ENCODE measurements around the gene GPLD1.

GPLD1 gene

DNA sequence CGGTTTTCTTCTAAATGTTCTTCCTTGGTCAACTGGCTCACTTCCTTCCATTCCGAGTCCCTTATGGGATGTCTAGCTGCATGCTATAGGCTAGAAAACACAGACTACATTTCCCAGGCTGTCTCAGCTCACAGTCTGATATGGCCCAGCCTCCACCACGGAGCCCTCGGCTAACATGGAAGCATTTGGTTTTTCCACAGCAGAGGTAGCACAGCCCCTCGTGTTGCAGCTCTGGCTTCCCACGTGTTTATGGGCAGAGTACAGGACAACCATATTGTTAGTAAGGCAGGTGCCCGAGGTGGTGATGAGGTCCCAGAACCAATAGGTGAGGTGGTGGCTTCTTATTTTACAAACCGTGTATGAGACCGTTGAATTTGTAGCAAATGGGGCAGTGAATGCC is 8.7 kb downstream of the GPLD1 start:
- no peak for ATAC-seq (ENCODE audit: low read depth)
- H3K27me3 ChIP-seq (ENCODE audit: insufficient read depth, poor library complexity, severe bottlenecking): no peaks in the 10 kb centered on the region
- TF ChIP-seq, protein P1, sequence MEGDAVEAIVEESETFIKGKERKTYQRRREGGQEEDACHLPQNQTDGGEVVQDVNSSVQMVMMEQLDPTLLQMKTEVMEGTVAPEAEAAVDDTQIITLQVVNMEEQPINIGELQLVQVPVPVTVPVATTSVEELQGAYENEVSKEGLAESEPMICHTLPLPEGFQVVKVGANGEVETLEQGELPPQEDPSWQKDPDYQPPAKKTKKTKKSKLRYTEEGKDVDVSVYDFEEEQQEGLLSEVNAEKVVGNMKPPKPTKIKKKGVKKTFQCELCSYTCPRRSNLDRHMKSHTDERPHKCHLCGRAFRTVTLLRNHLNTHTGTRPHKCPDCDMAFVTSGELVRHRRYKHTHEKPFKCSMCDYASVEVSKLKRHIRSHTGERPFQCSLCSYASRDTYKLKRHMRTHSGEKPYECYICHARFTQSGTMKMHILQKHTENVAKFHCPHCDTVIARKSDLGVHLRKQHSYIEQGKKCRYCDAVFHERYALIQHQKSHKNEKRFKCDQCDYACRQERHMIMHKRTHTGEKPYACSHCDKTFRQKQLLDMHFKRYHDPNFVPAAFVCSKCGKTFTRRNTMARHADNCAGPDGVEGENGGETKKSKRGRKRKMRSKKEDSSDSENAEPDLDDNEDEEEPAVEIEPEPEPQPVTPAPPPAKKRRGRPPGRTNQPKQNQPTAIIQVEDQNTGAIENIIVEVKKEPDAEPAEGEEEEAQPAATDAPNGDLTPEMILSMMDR (IDR thresholded peaks at IDR 0.05; ENCODE audit: poor library complexity, severe bottlenecking): no peak

DNA sequence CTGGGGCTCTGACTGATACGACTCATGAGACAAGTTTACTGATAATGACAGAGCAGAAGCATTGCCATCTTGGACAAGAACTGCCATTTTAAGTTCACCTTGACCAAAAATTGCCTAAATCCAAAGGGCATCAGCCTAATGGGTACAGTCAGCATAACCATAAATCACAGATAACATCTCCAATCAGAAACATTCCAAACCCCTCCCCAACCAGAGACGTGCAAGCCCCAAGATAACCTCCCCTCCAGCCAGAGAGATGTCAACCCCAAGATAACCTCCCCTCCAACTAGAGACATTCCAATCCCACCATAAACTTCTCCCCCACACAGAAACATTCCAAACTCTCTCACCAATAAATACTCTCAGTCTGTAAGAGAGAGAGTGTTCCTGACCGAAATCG is 10.5 kb downstream of the GPLD1 start:
- TF ChIP-seq, protein P1 (IDR thresholded peaks at IDR 0.05; ENCODE audit: poor library complexity, severe bottlenecking): no peak
- ATAC-seq (ENCODE audit: low read depth): no peak

More for the DNA sequence above, 8.7 kb downstream of the GPLD1 start:
- Histone ChIP-seq H3K4me3 (ENCODE audit: severe bottlenecking) (no peak overlapping the region), H3K36me3 (ENCODE audit: low read depth) (no peaks in the 10 kb centered on the region), H3K9me3 (ENCODE audit: severe bottlenecking) (no peaks in the 10 kb centered on the region), H3K27ac (ENCODE audit: poor library complexity, severe bottlenecking) (no peak overlapping the region), H3K4me1 (ENCODE audit: insufficient read depth, poor library complexity, severe bottlenecking) (peaks cover 4% of the 10 kb centered on the region)
- no peak for DNase-seq (ENCODE audit: low spot score)

DNA sequence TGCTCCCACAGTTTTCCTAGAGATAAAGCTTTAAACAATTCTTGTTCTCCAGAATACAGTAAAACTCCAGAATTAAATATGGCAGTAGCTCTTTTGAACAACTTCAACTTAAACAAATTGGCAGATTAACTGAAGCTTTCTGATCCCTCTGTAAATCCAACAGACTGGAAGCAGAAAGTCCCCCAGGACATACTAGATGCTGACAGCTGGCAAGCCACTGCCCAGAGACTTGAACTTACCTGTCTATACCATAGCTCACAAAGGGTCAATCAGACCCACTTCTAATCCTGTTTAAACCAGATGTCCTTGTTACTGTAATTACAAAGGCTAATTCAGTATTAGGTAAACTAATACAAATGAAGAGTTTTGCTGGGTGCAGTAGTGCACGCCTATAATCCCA is 12.3 kb downstream of the GPLD1 start:
- TF ChIP-seq, protein P1 (IDR thresholded peaks at IDR 0.05; ENCODE audit: poor library complexity, severe bottlenecking): no peak
- Histone ChIP-seq H3K9me3 (ENCODE audit: severe bottlenecking) (no peaks in the 10 kb centered on the region), H3K4me3 (ENCODE audit: severe bottlenecking) (no peak overlapping the region), H3K27me3 (ENCODE audit: insufficient read depth, poor library complexity, severe bottlenecking) (no peaks in the 10 kb centered on the region), H3K4me1 (ENCODE audit: insufficient read depth, poor library complexity, severe bottlenecking) (no peaks in the 10 kb centered on the region), H3K27ac (ENCODE audit: poor library complexity, severe bottlenecking) (no peak overlapping the region), H3K36me3 (ENCODE audit: low read depth) (no peaks in the 10 kb centered on the region)
- ATAC-seq (ENCODE audit: low read depth) (no peak), DNase-seq (ENCODE audit: low spot score) (no peak)

More for the DNA sequence above, 10.5 kb downstream of the GPLD1 start:
- no peaks in the 10 kb centered on the region for H3K4me1 ChIP-seq (ENCODE audit: insufficient read depth, poor library complexity, severe bottlenecking)
- no peaks in the 10 kb centered on the region for H3K9me3 ChIP-seq (ENCODE audit: severe bottlenecking)
- no peak overlapping the region for H3K4me3 ChIP-seq (ENCODE audit: severe bottlenecking)
- no peak overlapping the region for H3K27ac ChIP-seq (ENCODE audit: poor library complexity, severe bottlenecking)
- no peaks in the 10 kb centered on the region for H3K27me3 ChIP-seq (ENCODE audit: insufficient read depth, poor library complexity, severe bottlenecking)
- no peaks in the 10 kb centered on the region for H3K36me3 ChIP-seq (ENCODE audit: low read depth)
- DNase-seq (ENCODE audit: low spot score): no peak

DNA sequence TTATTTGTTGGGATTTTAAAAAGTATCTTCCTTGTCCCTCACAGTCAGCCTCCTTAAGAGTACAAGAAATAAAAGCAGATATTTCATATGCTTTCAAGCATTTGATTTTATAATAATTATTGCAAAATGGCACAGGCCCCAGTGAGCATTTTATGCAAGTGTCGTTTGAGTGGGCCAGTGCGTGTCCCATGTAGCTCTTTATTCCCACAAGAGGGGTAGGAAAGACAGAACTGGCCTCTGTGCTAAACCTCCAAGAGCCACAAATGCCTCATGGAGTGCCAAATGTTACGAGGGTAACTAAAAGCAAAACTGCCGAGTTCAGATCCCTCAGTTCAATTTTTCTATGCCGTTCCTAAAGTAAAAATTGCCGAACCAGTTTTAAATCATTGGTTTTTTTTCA is 12.7 kb downstream of the GPLD1 start:
- Histone ChIP-seq H3K27me3 (ENCODE audit: insufficient read depth, poor library complexity, severe bottlenecking) (no peaks in the 10 kb centered on the region), H3K36me3 (ENCODE audit: low read depth) (no peaks in the 10 kb centered on the region), H3K4me3 (ENCODE audit: severe bottlenecking) (no peak overlapping the region), H3K27ac (ENCODE audit: poor library complexity, severe bottlenecking) (no peak overlapping the region), H3K9me3 (ENCODE audit: severe bottlenecking) (no peaks in the 10 kb centered on the region), H3K4me1 (ENCODE audit: insufficient read depth, poor library complexity, severe bottlenecking) (no peaks in the 10 kb centered on the region)
- no peak for ATAC-seq (ENCODE audit: low read depth)
- no peak for DNase-seq (ENCODE audit: low spot score)
- TF ChIP-seq, protein P1 (IDR thresholded peaks at IDR 0.05; ENCODE audit: poor library complexity, severe bottlenecking): no peak

DNA sequence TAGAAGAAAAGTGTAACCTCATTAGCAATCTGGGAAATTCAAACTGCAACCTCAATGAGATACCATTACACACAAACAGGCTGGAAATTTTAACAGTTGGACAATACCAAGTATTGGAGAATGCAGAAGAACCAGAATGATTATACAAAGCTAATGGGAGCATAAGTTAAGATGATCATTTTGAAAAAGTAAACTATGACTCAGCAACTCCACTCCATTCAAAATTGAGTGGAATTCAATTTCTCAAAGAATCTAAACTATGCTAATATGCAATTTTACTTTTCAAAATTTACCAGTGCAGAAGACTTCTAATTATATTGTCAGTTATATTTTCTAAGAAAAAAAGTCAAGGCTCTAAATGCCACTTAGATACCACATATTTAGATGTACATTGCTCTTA is 17.2 kb downstream of the GPLD1 start:
- no peak for ATAC-seq (ENCODE audit: low read depth)
- Histone ChIP-seq H3K4me1 (ENCODE audit: insufficient read depth, poor library complexity, severe bottlenecking) (no peaks in the 10 kb centered on the region), H3K27me3 (ENCODE audit: insufficient read depth, poor library complexity, severe bottlenecking) (no peaks in the 10 kb centered on the region), H3K36me3 (ENCODE audit: low read depth) (no peaks in the 10 kb centered on the region), H3K9me3 (ENCODE audit: severe bottlenecking) (no peaks in the 10 kb centered on the region), H3K27ac (ENCODE audit: poor library complexity, severe bottlenecking) (no peak overlapping the region), H3K4me3 (ENCODE audit: severe bottlenecking) (no peak overlapping the region)
- no peak for DNase-seq (ENCODE audit: low spot score)
- TF ChIP-seq, protein P1 (IDR thresholded peaks at IDR 0.05; ENCODE audit: poor library complexity, severe bottlenecking): no peak
